Measurements from ENCODE around the gene NBPF20.
A peak's percentile ranks its signal among the peaks of the same experiment; 100 is the strongest.
"Not testable (repeated sequence)": the region's sequence is repeated elsewhere in the genome, so short reads cannot be mapped to it uniquely, and the experiment has no call there.

NBPF20 gene

DNA sequence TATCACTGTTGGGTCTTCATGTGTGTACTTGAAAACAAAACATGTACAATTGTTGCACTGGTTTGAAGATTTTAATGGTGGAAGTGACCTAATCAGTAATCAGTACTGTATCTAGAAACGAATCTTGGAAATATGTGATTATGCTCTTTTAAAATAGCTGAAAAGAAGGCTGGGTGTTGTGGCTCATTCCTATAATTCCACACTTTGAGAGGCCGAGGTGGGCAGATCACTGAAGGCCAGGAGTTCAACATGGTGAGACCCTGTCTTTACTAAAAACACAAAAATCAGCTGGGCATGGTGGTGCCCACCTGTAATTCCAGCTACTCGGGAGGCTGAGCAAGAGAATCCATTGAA, 29.4 kb upstream of the NBPF20 start:
- H2AK5ac ChIP-seq (ENCODE audit: low read depth, low read length); DNase-seq (ENCODE audit: low spot score); H2BK15ac ChIP-seq (ENCODE audit: low read length); H2BK5ac ChIP-seq (ENCODE audit: low read length); H3K9ac ChIP-seq (ENCODE audit: low read depth, low read length, poor library complexity); H3K23ac ChIP-seq (ENCODE audit: low read depth, low read length, poor library complexity); H3K18ac ChIP-seq (ENCODE audit: low read length); H4K91ac ChIP-seq (ENCODE audit: low read depth, low read length, poor library complexity); H3K4ac ChIP-seq (ENCODE audit: low read length); H3K4me3 ChIP-seq (ENCODE audit: low read length in 2 of 2); H3K14ac ChIP-seq (ENCODE audit: low read length); H2AFZ ChIP-seq (ENCODE audit: low read length); H2BK120ac ChIP-seq (ENCODE audit: low read depth, low read length); H2BK12ac ChIP-seq (ENCODE audit: low read length); H3K36me3 ChIP-seq (replicated peaks in 1 of 2; ENCODE audit: control insufficient read depth in 2 of 2, insufficient read depth in 2 of 2, low read length in 2 of 2); H3K4me2 ChIP-seq (ENCODE audit: insufficient read depth, low read length, poor library complexity, severe bottlenecking); H4K8ac ChIP-seq (ENCODE audit: low read depth, low read length); H3K4me1 ChIP-seq (ENCODE audit: control insufficient read depth in 2 of 2, insufficient read depth in 1 of 2, low read depth in 1 of 2, low read length in 2 of 2); H3K79me1 ChIP-seq (ENCODE audit: low read depth, low read length); H3K27ac ChIP-seq (replicated peaks; ENCODE audit: low read length); H3K9me3 ChIP-seq (replicated peaks in 1 of 2; ENCODE audit: control insufficient read depth in 2 of 2, insufficient read depth in 1 of 2, low read depth in 1 of 2, low read length in 2 of 2): not testable (repeated sequence)
- WGBS, 2 donors (ENCODE audit: extremely low coverage in 2 of 2, insufficient read length in 2 of 2, insufficient replicate concordance in 1 of 2): no CpG with 5 or more reads among the region's 3 CpGs
- H3K27me3 ChIP-seq (ENCODE audit: control insufficient read depth in 3 of 3, insufficient read depth in 3 of 3, low read depth in 1 of 3, low read length in 3 of 3): peaks cover 0 to 16% (median 8%) of the 10 kb centered on the region in 3 experiments

GRCh38 chr1:145453873-145454823, 28.7 kb upstream of the NBPF20 start:
- H3K4me1 ChIP-seq (ENCODE audit: control insufficient read depth in 2 of 2, insufficient read depth in 1 of 2, low read depth in 1 of 2, low read length in 2 of 2); H2AK5ac ChIP-seq (ENCODE audit: low read depth, low read length); H3K9ac ChIP-seq (ENCODE audit: low read depth, low read length, poor library complexity); H3K14ac ChIP-seq (ENCODE audit: low read length); H2BK5ac ChIP-seq (ENCODE audit: low read length); H3K18ac ChIP-seq (ENCODE audit: low read length); H2AFZ ChIP-seq (ENCODE audit: low read length); H3K9me3 ChIP-seq (replicated peaks in 1 of 2; ENCODE audit: control insufficient read depth in 2 of 2, insufficient read depth in 1 of 2, low read depth in 1 of 2, low read length in 2 of 2); H4K8ac ChIP-seq (ENCODE audit: low read depth, low read length); H3K4ac ChIP-seq (ENCODE audit: low read length); H3K27ac ChIP-seq (replicated peaks; ENCODE audit: low read length); H3K23ac ChIP-seq (ENCODE audit: low read depth, low read length, poor library complexity); H2BK15ac ChIP-seq (ENCODE audit: low read length); H2BK12ac ChIP-seq (ENCODE audit: low read length); H4K91ac ChIP-seq (ENCODE audit: low read depth, low read length, poor library complexity); H3K79me1 ChIP-seq (ENCODE audit: low read depth, low read length); H3K36me3 ChIP-seq (replicated peaks in 1 of 2; ENCODE audit: control insufficient read depth in 2 of 2, insufficient read depth in 2 of 2, low read length in 2 of 2); DNase-seq (ENCODE audit: low spot score); H2BK120ac ChIP-seq (ENCODE audit: low read depth, low read length); H3K4me3 ChIP-seq (ENCODE audit: low read length in 2 of 2): not testable (repeated sequence)
- peaks cover 0 to 16% (median 8%) of the 10 kb centered on the region in 3 experiments for H3K27me3 ChIP-seq (ENCODE audit: control insufficient read depth in 3 of 3, insufficient read depth in 3 of 3, low read depth in 1 of 3, low read length in 3 of 3)
- H3K4me2 ChIP-seq (ENCODE audit: insufficient read depth, low read length, poor library complexity, severe bottlenecking): peak overlapping the region; percentile 11
- WGBS, 2 donors (ENCODE audit: extremely low coverage in 2 of 2, insufficient read length in 2 of 2, insufficient replicate concordance in 1 of 2): no CpG with 5 or more reads among the region's 86 CpGs

DNA sequence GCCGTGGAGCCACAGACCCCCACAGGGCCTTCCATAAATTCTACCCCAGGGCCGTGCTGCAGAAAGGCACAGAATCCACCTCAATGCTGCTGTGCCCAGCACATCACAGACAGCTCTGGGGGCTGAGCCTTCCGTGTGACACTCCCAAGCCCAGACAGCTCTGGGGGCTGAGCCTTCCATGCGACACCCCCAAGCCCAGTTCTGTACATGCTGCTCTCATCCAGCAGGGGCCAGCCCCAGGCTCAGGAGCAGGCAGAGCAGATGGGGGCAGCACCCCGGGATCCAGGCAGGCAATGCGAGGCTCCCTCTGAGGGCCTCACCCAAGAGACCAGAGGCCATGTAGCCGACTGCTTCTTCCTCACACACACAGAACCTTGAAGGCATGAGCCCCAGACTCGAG, 27.1 kb upstream of the NBPF20 start:
- not testable (repeated sequence) for H2BK15ac ChIP-seq (ENCODE audit: low read length); H3K23ac ChIP-seq (ENCODE audit: low read depth, low read length, poor library complexity); H3K4me1 ChIP-seq (ENCODE audit: control insufficient read depth in 2 of 2, insufficient read depth in 1 of 2, low read depth in 1 of 2, low read length in 2 of 2); H4K91ac ChIP-seq (ENCODE audit: low read depth, low read length, poor library complexity); H4K8ac ChIP-seq (ENCODE audit: low read depth, low read length); H3K14ac ChIP-seq (ENCODE audit: low read length); H2BK120ac ChIP-seq (ENCODE audit: low read depth, low read length); H3K4me3 ChIP-seq (ENCODE audit: low read length in 2 of 2); H3K79me1 ChIP-seq (ENCODE audit: low read depth, low read length); H2BK12ac ChIP-seq (ENCODE audit: low read length); DNase-seq (ENCODE audit: low spot score); H3K9me3 ChIP-seq (replicated peaks in 1 of 2; ENCODE audit: control insufficient read depth in 2 of 2, insufficient read depth in 1 of 2, low read depth in 1 of 2, low read length in 2 of 2); H3K36me3 ChIP-seq (replicated peaks in 1 of 2; ENCODE audit: control insufficient read depth in 2 of 2, insufficient read depth in 2 of 2, low read length in 2 of 2); H3K9ac ChIP-seq (ENCODE audit: low read depth, low read length, poor library complexity); H3K4me2 ChIP-seq (ENCODE audit: insufficient read depth, low read length, poor library complexity, severe bottlenecking); H3K4ac ChIP-seq (ENCODE audit: low read length); H2AK5ac ChIP-seq (ENCODE audit: low read depth, low read length); H2BK5ac ChIP-seq (ENCODE audit: low read length); H2AFZ ChIP-seq (ENCODE audit: low read length); H3K27ac ChIP-seq (replicated peaks; ENCODE audit: low read length); H3K18ac ChIP-seq (ENCODE audit: low read length)
- peaks cover 0 to 16% (median 8%) of the 10 kb centered on the region in 3 experiments for H3K27me3 ChIP-seq (ENCODE audit: control insufficient read depth in 3 of 3, insufficient read depth in 3 of 3, low read depth in 1 of 3, low read length in 3 of 3)
- no CpG with 5 or more reads among the region's 8 CpGs for WGBS, 2 donors (ENCODE audit: extremely low coverage in 2 of 2, insufficient read length in 2 of 2, insufficient replicate concordance in 1 of 2)

GRCh38 chr1:145451914-145452313, 26.5 kb upstream of the NBPF20 start:
- H2BK120ac ChIP-seq (ENCODE audit: low read depth, low read length); H4K91ac ChIP-seq (ENCODE audit: low read depth, low read length, poor library complexity); H2BK12ac ChIP-seq (ENCODE audit: low read length); H2AK5ac ChIP-seq (ENCODE audit: low read depth, low read length); H3K4me1 ChIP-seq (ENCODE audit: control insufficient read depth in 2 of 2, insufficient read depth in 1 of 2, low read depth in 1 of 2, low read length in 2 of 2); H2BK5ac ChIP-seq (ENCODE audit: low read length); DNase-seq (ENCODE audit: low spot score); H3K9ac ChIP-seq (ENCODE audit: low read depth, low read length, poor library complexity); H3K4me3 ChIP-seq (ENCODE audit: low read length in 2 of 2); H3K27ac ChIP-seq (replicated peaks; ENCODE audit: low read length); H3K14ac ChIP-seq (ENCODE audit: low read length); H3K18ac ChIP-seq (ENCODE audit: low read length); H3K79me1 ChIP-seq (ENCODE audit: low read depth, low read length); H3K4ac ChIP-seq (ENCODE audit: low read length); H3K4me2 ChIP-seq (ENCODE audit: insufficient read depth, low read length, poor library complexity, severe bottlenecking); H3K36me3 ChIP-seq (replicated peaks in 1 of 2; ENCODE audit: control insufficient read depth in 2 of 2, insufficient read depth in 2 of 2, low read length in 2 of 2); H3K23ac ChIP-seq (ENCODE audit: low read depth, low read length, poor library complexity); H2BK15ac ChIP-seq (ENCODE audit: low read length); H2AFZ ChIP-seq (ENCODE audit: low read length); H3K9me3 ChIP-seq (replicated peaks in 1 of 2; ENCODE audit: control insufficient read depth in 2 of 2, insufficient read depth in 1 of 2, low read depth in 1 of 2, low read length in 2 of 2); H4K8ac ChIP-seq (ENCODE audit: low read depth, low read length): not testable (repeated sequence)
- WGBS, 2 donors (ENCODE audit: extremely low coverage in 2 of 2, insufficient read length in 2 of 2, insufficient replicate concordance in 1 of 2): no CpG with 5 or more reads among the region's 8 CpGs
- peaks cover 0 to 16% (median 8%) of the 10 kb centered on the region in 3 experiments for H3K27me3 ChIP-seq (ENCODE audit: control insufficient read depth in 3 of 3, insufficient read depth in 3 of 3, low read depth in 1 of 3, low read length in 3 of 3)

Data from neuronal stem cell (in vitro differentiated cells).